ENCODE data around the gene CDHR2. TPM values are rescaled to one million over a fixed set of nuclear protein-coding genes. Genes with fewer than 3 reads are reported as not detected.

Gene CDHR2
- total RNA-seq, 4 donors from 2014 or later, result 0.15 to 0.19 (median 0.15) TPM; not detected in 1

DNA sequence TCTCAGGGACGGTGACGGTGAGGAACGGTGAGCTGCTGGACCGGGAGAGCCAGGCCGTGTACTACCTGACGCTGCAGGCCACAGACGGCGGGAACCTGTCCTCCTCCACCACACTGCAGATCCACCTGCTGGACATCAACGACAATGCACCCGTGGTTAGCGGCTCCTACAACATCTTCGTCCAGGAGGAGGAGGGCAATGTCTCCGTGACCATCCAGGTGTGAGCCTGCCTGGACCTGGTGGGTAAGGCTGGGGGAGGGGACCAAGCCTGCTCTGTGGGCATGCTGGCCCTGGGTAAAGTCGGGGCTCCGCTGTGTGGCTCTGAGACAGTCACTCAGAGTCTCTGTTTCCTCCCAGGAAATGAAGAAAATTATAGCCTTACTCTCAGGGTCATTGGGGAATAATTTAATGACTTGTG is 29.3 kb downstream of the CDHR2 start:
- intact Hi-C loops (cut with DNase I; ENCODE audit: low total_unique reads), result no loop called here
- 20 to 30% methylated on average over 15 of the region's 15 CpGs for WGBS, 2 donors
- H3K4me3 ChIP-seq (ENCODE audit: low read depth, poor library complexity, severe bottlenecking), result no peak overlapping the region
- no peak for DNase-seq (ENCODE audit: low spot score in 2 of 2)
- no peak for TF ChIP-seq POLR2A (IDR thresholded peaks at IDR 0.05)
- TF ChIP-seq, protein P1, sequence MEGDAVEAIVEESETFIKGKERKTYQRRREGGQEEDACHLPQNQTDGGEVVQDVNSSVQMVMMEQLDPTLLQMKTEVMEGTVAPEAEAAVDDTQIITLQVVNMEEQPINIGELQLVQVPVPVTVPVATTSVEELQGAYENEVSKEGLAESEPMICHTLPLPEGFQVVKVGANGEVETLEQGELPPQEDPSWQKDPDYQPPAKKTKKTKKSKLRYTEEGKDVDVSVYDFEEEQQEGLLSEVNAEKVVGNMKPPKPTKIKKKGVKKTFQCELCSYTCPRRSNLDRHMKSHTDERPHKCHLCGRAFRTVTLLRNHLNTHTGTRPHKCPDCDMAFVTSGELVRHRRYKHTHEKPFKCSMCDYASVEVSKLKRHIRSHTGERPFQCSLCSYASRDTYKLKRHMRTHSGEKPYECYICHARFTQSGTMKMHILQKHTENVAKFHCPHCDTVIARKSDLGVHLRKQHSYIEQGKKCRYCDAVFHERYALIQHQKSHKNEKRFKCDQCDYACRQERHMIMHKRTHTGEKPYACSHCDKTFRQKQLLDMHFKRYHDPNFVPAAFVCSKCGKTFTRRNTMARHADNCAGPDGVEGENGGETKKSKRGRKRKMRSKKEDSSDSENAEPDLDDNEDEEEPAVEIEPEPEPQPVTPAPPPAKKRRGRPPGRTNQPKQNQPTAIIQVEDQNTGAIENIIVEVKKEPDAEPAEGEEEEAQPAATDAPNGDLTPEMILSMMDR (IDR thresholded peaks at IDR 0.05), result no peak

DNA sequence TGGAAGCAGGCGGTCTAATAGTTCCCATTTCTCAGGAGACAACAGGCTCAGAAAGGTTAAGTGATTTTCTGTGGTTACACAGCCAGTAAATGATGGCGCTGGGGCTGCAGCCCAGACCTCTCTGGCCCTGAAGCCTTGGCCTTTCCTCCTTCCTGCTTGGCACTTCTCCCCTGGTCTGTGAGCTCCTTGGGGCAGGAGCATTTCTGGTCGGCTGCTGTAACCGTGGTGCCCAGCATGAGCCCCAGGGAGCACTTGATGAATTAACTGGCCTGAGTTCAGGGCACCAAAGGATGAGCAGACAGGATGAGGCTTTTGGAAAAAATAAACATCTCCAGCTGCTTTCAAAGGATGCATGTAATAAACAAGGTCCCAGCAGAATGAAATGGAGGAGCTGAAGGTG is 30.2 kb downstream of the CDHR2 start:
- WGBS, 2 donors, result 56 to 65% methylated on average over 4 of the region's 4 CpGs
- DNase-seq (ENCODE audit: low spot score in 2 of 2), result no peak
- intact Hi-C loops (cut with DNase I; ENCODE audit: low total_unique reads), result no loop called here
- H3K4me3 ChIP-seq (ENCODE audit: low read depth, poor library complexity, severe bottlenecking), result no peak overlapping the region
- no peak for TF ChIP-seq POLR2A (IDR thresholded peaks at IDR 0.05)
- TF ChIP-seq, protein P1 (IDR thresholded peaks at IDR 0.05), result no peak

DNA sequence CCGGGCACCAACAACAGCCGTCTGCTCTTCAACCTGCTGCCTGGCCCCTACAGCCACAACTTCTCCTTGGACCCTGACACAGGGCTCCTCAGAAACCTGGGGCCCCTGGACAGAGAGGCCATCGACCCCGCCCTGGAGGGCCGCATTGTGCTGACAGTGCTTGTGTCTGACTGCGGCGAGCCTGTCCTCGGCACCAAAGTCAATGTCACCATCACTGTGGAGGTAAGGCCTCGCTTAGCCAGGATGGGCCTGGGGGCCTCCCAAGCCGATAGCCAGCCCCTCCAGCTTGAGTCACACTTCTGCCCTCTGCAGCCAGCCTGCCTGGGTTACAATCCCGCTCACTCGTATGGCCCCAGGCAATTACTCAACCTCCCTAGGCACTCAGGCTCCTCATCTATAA is 32.2 kb downstream of the CDHR2 start:
- DNase-seq (ENCODE audit: low spot score in 2 of 2), result no peak
- H3K4me3 ChIP-seq (ENCODE audit: low read depth, poor library complexity, severe bottlenecking), result no peak overlapping the region
- intact Hi-C loops (cut with DNase I; ENCODE audit: low total_unique reads), result no loop called here
- TF ChIP-seq, protein P1 (IDR thresholded peaks at IDR 0.05), result no peak
- TF ChIP-seq POLR2A (IDR thresholded peaks at IDR 0.05), result no peak
- WGBS, 2 donors, result 86 to 91% methylated on average over 7 to 10 of the region's 12 CpGs

DNA sequence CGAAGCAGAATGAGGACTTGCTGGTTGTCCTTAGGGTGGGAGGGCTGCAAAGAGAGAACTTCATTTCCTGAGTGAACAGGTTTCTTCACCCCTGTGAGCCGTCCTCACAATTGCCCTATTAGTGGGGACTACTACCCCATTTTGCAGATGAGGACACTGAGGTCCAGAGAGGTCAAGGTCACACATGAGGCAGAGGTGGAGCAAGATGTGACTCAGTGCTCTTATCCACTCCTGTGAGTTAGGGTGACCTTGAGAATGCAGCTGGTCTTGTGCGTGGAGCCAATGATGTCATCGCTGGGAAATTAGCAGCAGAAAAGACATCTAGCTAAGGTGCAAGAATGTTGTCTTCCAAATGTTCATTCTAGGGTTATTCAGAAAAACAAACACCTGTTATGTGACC is 33.9 kb downstream of the CDHR2 start:
- 82 to 86% methylated on average over 4 of the region's 4 CpGs for WGBS, 2 donors
- no peak for TF ChIP-seq POLR2A (IDR thresholded peaks at IDR 0.05)
- TF ChIP-seq, protein P1 (IDR thresholded peaks at IDR 0.05), result no peak
- intact Hi-C loops (cut with DNase I; ENCODE audit: low total_unique reads), result no loop called here
- H3K4me3 ChIP-seq (ENCODE audit: low read depth, poor library complexity, severe bottlenecking), result no peak overlapping the region
- DNase-seq (ENCODE audit: low spot score in 2 of 2), result no peak

DNA sequence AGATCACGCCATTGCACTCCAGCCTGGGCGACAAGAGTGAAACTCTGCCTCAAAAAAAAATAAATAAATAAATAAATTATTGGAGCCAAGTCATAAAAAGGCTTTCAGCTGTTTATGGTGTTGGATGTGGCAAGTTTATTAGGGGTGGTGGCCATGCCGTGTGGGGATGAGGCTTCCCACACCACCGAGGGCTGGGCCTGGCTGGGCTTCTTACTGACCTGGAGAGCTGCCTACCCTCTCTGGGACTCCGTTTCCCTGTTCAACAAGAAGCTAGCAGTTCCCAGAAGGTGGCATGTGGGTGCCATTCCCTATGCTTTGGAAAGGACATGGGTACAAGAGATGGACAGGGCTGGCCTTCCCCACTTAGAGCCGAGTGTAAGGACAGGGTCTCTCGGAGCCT is 38.3 kb downstream of the CDHR2 start:
- no peak for DNase-seq (ENCODE audit: low spot score in 2 of 2)
- WGBS, 2 donors, result 80 to 81% methylated on average over 7 of the region's 7 CpGs

DNA sequence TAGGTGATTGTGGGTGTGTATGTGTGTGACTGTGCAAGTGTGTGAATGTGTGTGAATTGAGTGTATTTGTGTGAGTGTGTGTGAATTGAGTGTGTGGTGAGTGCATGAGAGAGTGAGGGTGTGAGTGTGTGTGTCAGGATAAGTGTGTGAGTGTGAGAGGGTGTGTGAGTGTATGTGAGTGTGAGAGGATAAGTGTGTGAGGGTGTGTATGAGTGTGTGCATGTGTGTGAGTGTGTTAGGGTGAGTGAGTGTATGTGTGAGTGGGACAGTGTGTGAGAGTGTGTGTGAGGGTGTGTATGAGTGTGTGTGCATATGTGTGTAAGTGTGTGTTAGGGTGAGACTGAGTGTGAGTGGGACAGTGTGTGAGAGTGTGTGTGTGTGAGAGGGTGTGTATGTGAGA is 39.2 kb downstream of the CDHR2 start:
- DNase-seq (ENCODE audit: low spot score in 2 of 2), result no peak
- TF ChIP-seq, protein P1 (IDR thresholded peaks at IDR 0.05), result peak in 1 of 3 donors; percentile 8
- no peak for TF ChIP-seq POLR2A (IDR thresholded peaks at IDR 0.05)
- no peak overlapping the region for H3K4me3 ChIP-seq (ENCODE audit: low read depth, poor library complexity, severe bottlenecking)
- intact Hi-C loops (cut with DNase I; ENCODE audit: low total_unique reads), result no loop called here

More for the DNA sequence above, 38.3 kb downstream of the CDHR2 start:
- no peak overlapping the region for H3K4me3 ChIP-seq (ENCODE audit: low read depth, poor library complexity, severe bottlenecking)
- intact Hi-C loops (cut with DNase I; ENCODE audit: low total_unique reads), result no loop called here
- TF ChIP-seq, protein P1 (IDR thresholded peaks at IDR 0.05), result no peak
- TF ChIP-seq POLR2A (IDR thresholded peaks at IDR 0.05), result no peak

All from lower leg skin (tissue), 4 donors.